ENCODE measurements around the gene IGFL2. TPM values are rescaled to one million over a fixed set of nuclear protein-coding genes. Genes with fewer than 3 reads are reported as not detected.

IGFL2 gene
- total and polyA plus RNA-seq, 5 donors: 0.14 to 0.43 TPM; not detected in 3

- peaks cover 2% of the 10 kb centered on the region for H3K9me3 ChIP-seq (ENCODE audit: control insufficient read depth, low read length)
- intact Hi-C loops (cut with DNase I): no loop called here
- no peak for ATAC-seq
- no peak overlapping the region for H3K4me3 ChIP-seq (ENCODE audit: low read length)
- DNase-seq: no peak
- WGBS: 82% methylated on average over 3 of the region's 3 CpGs
- H3K27ac ChIP-seq (ENCODE audit: low read length): no peak overlapping the region
- no peaks in the 10 kb centered on the region for H3K27me3 ChIP-seq (ENCODE audit: control insufficient read depth, insufficient read depth)
- H3K4me1 ChIP-seq (ENCODE audit: control insufficient read depth, insufficient read depth, low read length): no peaks in the 10 kb centered on the region
Observed at GRCh38 chr19:46118136-46118535, 29.9 kb upstream of the IGFL2 start.

GRCh38 chr19:46124638-46125115, 23.4 kb upstream of the IGFL2 start, which contains the start of gene IGFL3:
IGFL3 (minus strand) TSS chr19:46124688; CDS start chr19:46124649, 39 bp downstream.
- Histone ChIP-seq H3K27ac (ENCODE audit: low read length) (no peak within 1 kb of the TSS), H3K27me3 (ENCODE audit: control insufficient read depth, insufficient read depth) (no peaks in the 10 kb centered on the region), H3K9me3 (ENCODE audit: control insufficient read depth, low read length) (peaks cover 2% of the 10 kb centered on the region), H3K4me3 (ENCODE audit: low read length) (no peak within 1 kb of the TSS), H3K4me1 (ENCODE audit: control insufficient read depth, insufficient read depth, low read length) (no peaks in the 10 kb centered on the region)
- no peak for DNase-seq
- ATAC-seq: peak; percentile 56 to 64
- 88% methylated on average over 5 of the region's 5 CpGs for WGBS
- intact Hi-C loops (cut with DNase I): no loop called here

GRCh38 chr19:46125447-46125846, 22.6 kb upstream of the IGFL2 start:
- Histone ChIP-seq H3K27ac (ENCODE audit: low read length) (no peak overlapping the region), H3K4me1 (ENCODE audit: control insufficient read depth, insufficient read depth, low read length) (no peaks in the 10 kb centered on the region), H3K9me3 (ENCODE audit: control insufficient read depth, low read length) (no peaks in the 10 kb centered on the region), H3K27me3 (ENCODE audit: control insufficient read depth, insufficient read depth) (no peaks in the 10 kb centered on the region), H3K4me3 (ENCODE audit: low read length) (no peak overlapping the region)
- 76% methylated on average over 4 of the region's 4 CpGs for WGBS
- intact Hi-C loops (cut with DNase I): no loop called here
- ATAC-seq (peak; percentile 40 to 44), DNase-seq (no peak)

DNA sequence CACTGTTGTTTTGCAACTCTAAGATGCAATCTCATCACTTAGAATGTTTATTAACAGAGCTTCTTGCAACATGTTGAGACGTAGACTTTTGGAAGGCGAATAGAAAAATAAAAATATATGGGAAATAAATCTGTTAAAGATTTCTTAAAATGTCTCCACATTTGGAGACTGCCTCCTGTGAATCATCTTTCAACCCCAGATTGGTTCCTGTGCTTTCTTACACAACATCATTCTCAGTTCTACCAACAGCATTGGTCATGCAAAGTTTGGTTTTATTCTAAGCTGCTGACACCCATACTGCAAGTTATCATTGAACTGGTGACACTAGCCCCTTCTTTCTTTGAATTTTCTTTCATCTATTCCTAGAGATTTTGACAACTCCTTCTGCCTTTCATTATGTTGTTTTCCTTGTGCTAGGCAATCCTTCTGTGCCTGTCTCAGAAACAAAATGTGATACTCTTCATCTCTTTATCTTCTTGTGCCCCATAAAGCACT, 21.9 kb upstream of the IGFL2 start:
- H3K4me1 ChIP-seq (ENCODE audit: control insufficient read depth, insufficient read depth, low read length): no peaks in the 10 kb centered on the region
- H3K4me3 ChIP-seq (ENCODE audit: low read length): no peak overlapping the region
- intact Hi-C loops (cut with DNase I): no loop called here
- DNase-seq (no peak), ATAC-seq (no peak)
- no peak overlapping the region for H3K27ac ChIP-seq (ENCODE audit: low read length)
- H3K9me3 ChIP-seq (ENCODE audit: control insufficient read depth, low read length): no peaks in the 10 kb centered on the region
- 86% methylated on average over 2 of the region's 2 CpGs for WGBS
- H3K27me3 ChIP-seq (ENCODE audit: control insufficient read depth, insufficient read depth): no peaks in the 10 kb centered on the region

GRCh38 chr19:46131485-46132143, 16.4 kb upstream of the IGFL2 start:
- Histone ChIP-seq H3K9me3 (ENCODE audit: control insufficient read depth, low read length) (no peaks in the 10 kb centered on the region), H3K27ac (ENCODE audit: low read length) (no peak overlapping the region), H3K27me3 (ENCODE audit: control insufficient read depth, insufficient read depth) (no peaks in the 10 kb centered on the region), H3K4me3 (ENCODE audit: low read length) (no peak overlapping the region), H3K4me1 (ENCODE audit: control insufficient read depth, insufficient read depth, low read length) (no peaks in the 10 kb centered on the region)
- no peak for DNase-seq
- intact Hi-C loops (cut with DNase I): no loop called here
- ATAC-seq: no peak
- WGBS: 78% methylated on average over 10 of the region's 10 CpGs

GRCh38 chr19:46132508-46133100, 15.4 kb upstream of the IGFL2 start:
- WGBS: 63% methylated on average over 4 of the region's 4 CpGs
- ATAC-seq (peak; percentile 31 to 49), DNase-seq (no peak)
- H3K4me1 ChIP-seq (ENCODE audit: control insufficient read depth, insufficient read depth, low read length): no peaks in the 10 kb centered on the region
- intact Hi-C loops (cut with DNase I): no loop called here
- H3K4me3 ChIP-seq (ENCODE audit: low read length): no peak overlapping the region
- peak overlapping the region; percentile 79 for H3K27ac ChIP-seq (ENCODE audit: low read length)
- no peaks in the 10 kb centered on the region for H3K27me3 ChIP-seq (ENCODE audit: control insufficient read depth, insufficient read depth)
- H3K9me3 ChIP-seq (ENCODE audit: control insufficient read depth, low read length): no peaks in the 10 kb centered on the region

- H3K4me3 ChIP-seq (ENCODE audit: low read length): no peak overlapping the region
- ATAC-seq (peak; percentile 67), DNase-seq (peak in 1 of 3 donors; percentile 49)
- intact Hi-C loops (cut with DNase I): no loop called here
- peak overlapping the region; percentile 79 for H3K27ac ChIP-seq (ENCODE audit: low read length)
- H3K4me1 ChIP-seq (ENCODE audit: control insufficient read depth, insufficient read depth, low read length): no peaks in the 10 kb centered on the region
- no peaks in the 10 kb centered on the region for H3K9me3 ChIP-seq (ENCODE audit: control insufficient read depth, low read length)
- no peaks in the 10 kb centered on the region for H3K27me3 ChIP-seq (ENCODE audit: control insufficient read depth, insufficient read depth)
- 39% methylated on average over 6 of the region's 6 CpGs for WGBS
Observed at GRCh38 chr19:46133101-46133627, 14.9 kb upstream of the IGFL2 start.

- Histone ChIP-seq H3K27ac (ENCODE audit: low read length) (peak overlapping the region; percentile 23), H3K9me3 (ENCODE audit: control insufficient read depth, low read length) (no peaks in the 10 kb centered on the region), H3K27me3 (ENCODE audit: control insufficient read depth, insufficient read depth) (no peaks in the 10 kb centered on the region), H3K4me3 (ENCODE audit: low read length) (no peak overlapping the region), H3K4me1 (ENCODE audit: control insufficient read depth, insufficient read depth, low read length) (no peaks in the 10 kb centered on the region)
- no peak for ATAC-seq
- 85% methylated on average over 1 of the region's 1 CpG for WGBS
- DNase-seq: no peak
- intact Hi-C loops (cut with DNase I): no loop called here
Observed at GRCh38 chr19:46133777-46134241, 14.2 kb upstream of the IGFL2 start.

DNA sequence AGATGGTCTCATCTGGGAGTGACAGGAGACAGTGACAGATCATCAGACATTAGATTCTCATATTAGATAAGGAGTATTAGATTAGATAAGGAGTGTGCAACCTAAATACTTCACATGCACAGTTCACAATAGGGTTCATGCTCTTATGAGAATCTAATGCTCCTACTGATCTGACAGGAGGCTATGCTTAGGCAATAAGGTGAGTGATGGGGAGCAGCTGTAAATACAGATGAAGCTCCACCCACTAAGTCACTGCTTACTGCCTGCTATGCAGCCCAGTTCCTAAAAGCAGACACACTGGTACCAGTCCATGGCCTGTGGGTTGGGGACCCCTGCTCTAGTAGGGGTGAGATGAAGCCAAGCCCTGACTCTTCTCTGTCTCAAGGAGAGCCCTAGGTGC, 13.5 kb upstream of the IGFL2 start:
- Histone ChIP-seq H3K4me1 (ENCODE audit: control insufficient read depth, insufficient read depth, low read length) (no peaks in the 10 kb centered on the region), H3K27ac (ENCODE audit: low read length) (no peak overlapping the region)
- DNase-seq: no peak

DNA sequence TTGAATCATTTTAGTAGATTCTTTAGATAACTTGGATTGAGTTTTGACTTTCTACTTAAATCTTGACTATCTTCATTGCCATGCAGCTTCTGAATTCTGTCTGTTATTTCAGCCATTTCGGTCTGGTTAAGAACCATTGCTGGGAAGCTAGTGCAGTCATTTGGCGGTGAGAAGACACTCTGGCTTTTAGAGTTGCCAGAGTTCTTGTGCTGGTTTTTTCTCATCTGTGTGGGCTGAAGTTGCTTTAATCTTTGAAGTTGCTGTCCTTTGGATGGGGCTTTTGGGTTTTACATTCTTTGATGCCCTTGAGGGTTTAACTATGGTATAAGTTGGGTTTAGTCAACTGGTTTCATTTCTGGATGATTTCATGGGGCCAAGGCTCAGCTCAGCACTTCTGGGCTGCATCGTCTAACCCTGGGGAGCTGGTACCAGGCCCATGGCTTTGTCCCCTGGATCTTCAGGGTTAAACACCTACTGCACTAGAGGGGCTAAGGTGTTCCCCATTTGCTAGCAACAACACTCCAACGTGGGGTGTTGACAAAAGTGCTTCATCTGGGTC, 10.0 kb upstream of the IGFL2 start:
- H3K27ac ChIP-seq (ENCODE audit: low read length): no peak overlapping the region
- no peaks in the 10 kb centered on the region for H3K27me3 ChIP-seq (ENCODE audit: control insufficient read depth, insufficient read depth)
- no peaks in the 10 kb centered on the region for H3K9me3 ChIP-seq (ENCODE audit: control insufficient read depth, low read length)
- DNase-seq: no peak
- 83% methylated on average over 4 of the region's 4 CpGs for WGBS
- ATAC-seq: no peak
- H3K4me3 ChIP-seq (ENCODE audit: low read length): no peak overlapping the region
- no peaks in the 10 kb centered on the region for H3K4me1 ChIP-seq (ENCODE audit: control insufficient read depth, insufficient read depth, low read length)
- intact Hi-C loops (cut with DNase I): no loop called here

More for the DNA sequence above, 13.5 kb upstream of the IGFL2 start:
- H3K4me3 ChIP-seq (ENCODE audit: low read length): no peak overlapping the region
- H3K9me3 ChIP-seq (ENCODE audit: control insufficient read depth, low read length): no peaks in the 10 kb centered on the region
- no peak for ATAC-seq
- intact Hi-C loops (cut with DNase I): no loop called here
- H3K27me3 ChIP-seq (ENCODE audit: control insufficient read depth, insufficient read depth): no peaks in the 10 kb centered on the region

- Histone ChIP-seq H3K27ac (ENCODE audit: low read length) (no peak overlapping the region), H3K27me3 (ENCODE audit: control insufficient read depth, insufficient read depth) (no peaks in the 10 kb centered on the region), H3K4me1 (ENCODE audit: control insufficient read depth, insufficient read depth, low read length) (no peaks in the 10 kb centered on the region), H3K9me3 (ENCODE audit: control insufficient read depth, low read length) (no peaks in the 10 kb centered on the region), H3K4me3 (ENCODE audit: low read length) (no peak overlapping the region)
- WGBS: 43% methylated on average over 1 of the region's 1 CpG
- no peak for ATAC-seq
- intact Hi-C loops (cut with DNase I): no loop called here
- DNase-seq: no peak
Observed at GRCh38 chr19:46141421-46141820, 6.6 kb upstream of the IGFL2 start.
